NCI-H1417 treated with DMSO at 0.1 percent for 48 hours (cell line): ENCODE results near the gene ASPSCR1.

Experiments
- DNase-seq: peaks from one replicate; lab custom pipeline; 2025; lab: John Stamatoyannopoulos, UW

ASPSCR1 gene

GRCh38 chr17:81999976-82000802 lies 22.8 kb downstream of the ASPSCR1 start:
- no peak for DNase-seq

DNA sequence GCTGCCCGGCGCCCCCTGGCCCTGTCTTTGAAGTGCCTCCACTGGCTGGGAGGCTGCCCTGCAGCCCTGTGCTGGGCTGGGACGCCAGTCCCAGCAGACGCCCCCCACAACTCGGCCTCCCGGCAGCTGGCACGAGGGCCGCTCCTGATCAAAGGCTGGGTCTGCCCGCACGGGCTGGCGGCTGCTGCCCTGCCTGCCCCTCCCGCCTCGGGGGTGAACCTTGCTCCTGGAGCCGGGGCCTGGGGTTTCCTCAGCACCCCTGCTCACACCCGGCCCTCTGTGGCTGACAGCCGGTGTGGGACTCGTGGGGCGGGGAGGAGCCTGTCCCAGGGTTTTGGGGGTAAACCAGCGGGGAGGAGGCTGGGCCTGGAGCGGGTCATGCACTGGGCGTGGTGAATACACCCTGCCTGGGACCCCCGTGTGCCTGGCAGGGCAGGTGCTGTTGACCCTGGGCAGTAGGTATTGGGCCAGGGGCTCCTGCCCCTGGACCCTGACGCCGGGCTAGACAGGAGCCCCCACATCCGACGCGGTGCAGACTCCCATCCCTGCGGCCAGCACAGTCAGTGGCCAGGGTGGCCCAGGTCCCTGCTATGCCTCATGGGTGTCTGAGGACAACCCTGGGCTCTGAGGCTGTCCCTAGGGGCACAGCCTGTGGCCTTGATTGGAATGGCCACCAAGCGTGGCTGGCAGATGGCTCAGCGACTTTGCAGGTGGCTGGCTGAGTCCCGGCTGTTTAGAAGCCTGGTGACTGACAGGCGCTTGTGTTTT lies 23.6 kb downstream of the ASPSCR1 start:
- no peak for DNase-seq

DNA sequence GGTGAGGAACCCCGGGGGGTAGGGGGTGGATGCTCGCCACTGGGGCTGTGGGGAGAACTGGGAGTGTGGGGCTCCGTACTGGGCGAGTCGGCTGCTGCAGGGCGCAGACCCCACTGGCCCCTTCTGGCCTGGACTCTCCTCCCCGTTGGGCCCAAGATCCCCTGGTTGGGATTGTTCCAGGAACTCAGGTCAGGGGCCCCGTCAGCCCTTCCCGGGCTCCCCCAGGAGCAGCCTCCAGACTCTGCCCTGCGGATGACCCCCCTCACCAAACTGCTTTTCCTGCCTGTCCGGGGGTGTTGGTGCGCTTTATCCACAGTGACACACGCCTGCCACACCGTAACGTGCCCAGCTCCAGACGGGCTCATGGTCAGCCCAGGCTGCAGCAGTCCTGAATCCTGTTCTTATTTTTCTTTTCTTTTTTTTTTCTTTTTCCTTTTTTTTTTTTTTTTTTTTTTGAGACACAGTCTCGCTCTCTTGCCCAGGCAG lies 24.2 kb downstream of the ASPSCR1 start:
- DNase-seq = no peak

DNA sequence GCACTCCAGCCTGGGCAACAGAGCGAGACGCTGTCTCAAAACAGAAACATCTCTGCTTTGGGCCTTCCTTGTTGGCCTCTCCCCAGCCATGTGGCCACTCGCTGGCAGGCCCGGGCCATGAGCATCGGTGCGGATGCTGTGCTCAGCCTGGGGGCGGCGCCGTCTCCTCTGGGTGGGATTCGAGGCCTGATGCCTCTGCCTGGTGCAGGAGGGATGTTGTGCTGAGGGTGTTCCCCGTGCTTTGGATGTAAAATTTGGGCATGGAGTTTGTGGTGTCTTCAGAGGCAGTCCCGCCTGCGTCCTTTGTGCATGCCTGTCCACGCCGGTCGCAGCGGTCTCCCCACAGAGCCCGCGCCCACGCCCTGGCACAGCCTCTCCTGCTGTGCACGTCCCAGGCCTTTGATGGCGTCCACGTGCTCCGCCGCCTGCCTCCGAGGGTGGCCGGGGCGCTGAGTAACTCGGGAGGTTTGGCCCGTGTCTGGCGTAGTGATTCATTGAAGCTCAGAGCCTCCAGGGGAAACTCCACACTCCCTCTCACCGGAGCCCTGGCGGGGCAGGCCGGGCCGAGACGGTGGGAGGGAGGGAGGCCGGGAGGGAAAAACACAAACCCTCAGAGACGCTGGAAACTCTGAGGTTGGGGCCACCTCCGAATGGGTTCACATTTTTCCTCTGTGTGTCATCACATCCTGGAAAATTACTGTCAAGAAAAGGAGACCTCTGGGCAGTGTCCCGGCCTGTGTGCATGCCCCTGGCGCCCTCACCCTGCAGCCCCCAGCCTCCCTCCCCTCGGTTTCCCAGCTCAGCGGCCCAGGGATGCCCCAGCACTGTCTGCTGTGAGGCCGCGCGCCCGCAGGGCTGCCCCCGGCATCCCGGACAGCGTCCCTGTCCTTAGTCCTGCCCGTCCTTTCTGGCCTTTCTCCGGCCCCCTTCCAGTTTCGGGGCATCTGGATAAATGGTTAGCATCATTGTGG lies 26.3 kb downstream of the ASPSCR1 start:
- DNase-seq = no peak

- DNase-seq = no peak
Observed at GRCh38 chr17:82004517-82005455, 27.4 kb downstream of the ASPSCR1 start.

DNA sequence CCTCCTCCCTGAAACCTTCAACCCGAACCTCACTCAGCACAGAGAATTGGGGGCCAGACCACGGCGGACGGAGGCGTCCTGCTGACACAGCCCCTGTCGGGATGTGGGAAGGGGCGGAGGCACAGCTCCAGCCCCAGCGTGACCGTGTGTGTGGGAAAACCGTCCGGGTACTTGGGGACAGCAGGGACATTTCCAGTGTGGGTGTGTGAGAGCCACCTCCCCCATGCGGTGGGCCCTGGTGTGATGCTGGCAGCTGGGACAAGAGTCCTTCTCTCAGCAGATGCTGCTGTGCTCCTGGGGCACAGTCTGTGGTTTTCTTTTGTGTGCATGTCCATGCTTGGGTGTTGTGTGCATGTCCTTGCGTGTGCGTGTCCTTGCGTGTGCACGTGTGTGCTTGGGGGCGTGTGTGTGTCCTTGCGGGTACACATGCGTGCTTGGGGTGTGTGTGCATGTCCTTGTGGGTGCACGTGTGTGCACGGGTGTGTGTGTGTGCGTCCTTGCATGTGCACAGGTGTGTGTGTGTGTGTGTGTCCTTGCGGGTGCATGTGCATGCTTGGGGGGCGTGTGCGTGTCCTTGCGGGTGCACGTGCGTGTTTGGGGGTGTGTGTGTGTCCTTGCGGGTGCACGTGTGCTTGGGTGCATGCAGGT lies 28.4 kb downstream of the ASPSCR1 start:
- DNase-seq = no peak

DNA sequence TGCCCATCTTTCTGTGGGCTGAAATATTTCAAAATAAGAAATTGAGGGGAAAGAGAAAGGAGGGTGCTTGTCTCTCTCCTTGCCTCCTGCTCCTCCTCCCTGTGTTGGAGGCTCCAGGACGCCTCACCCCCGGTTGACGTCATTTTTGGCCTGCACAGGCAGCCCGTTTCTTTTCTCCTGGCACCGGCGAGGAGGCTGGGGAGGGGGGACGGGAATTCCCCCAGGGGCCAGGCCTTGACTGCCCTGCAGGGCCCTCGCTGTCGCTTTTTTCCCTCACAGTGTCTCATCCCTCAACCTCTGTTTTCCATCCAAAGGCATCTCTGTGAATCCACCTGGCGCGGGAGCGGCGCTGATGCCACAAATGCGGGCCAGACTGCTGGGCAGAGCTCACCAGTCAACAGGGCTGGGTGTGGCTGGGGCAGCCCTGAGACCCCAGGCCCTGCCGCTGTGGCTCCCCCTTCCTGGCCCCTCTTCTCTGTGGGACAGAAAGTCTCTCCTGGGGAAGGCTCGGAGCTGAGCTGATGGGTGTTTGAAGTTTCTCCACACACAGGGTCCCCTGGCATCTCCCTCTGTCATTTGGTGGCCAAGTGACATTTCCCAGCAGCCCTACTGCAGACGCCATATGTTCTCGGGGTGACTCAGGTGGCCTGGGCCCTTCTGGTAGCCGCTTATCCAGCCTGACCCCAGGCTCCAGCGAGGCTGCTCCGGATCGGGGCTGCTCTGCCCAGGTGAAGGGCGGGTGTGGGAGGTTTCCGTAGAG lies 29.2 kb downstream of the ASPSCR1 start:
- no peak for DNase-seq

DNA sequence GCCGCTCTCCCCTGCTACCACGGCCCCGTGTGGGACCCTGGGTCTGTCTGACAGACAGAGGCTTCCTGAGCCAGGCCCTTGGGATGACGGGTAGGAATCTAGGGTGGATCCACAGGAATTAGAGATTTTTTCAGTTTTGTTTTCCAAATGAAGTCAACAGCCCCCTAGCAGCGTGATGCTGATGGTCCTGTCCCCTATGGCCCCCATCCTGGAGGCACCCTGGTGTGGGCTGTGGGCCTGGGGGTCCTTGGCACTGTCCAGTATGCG lies 29.7 kb downstream of the ASPSCR1 start:
- no peak for DNase-seq

- no peak for DNase-seq
Observed at GRCh38 chr17:82007495-82008257, 30.2 kb downstream of the ASPSCR1 start.

GRCh38 chr17:82008258-82008940 lies 31.0 kb downstream of the ASPSCR1 start:
- DNase-seq = no peak

- no peak for DNase-seq
Observed at GRCh38 chr17:82008941-82009405, 31.5 kb downstream of the ASPSCR1 start.

- no peak for DNase-seq
Observed at GRCh38 chr17:82009413-82009812, 32.0 kb downstream of the ASPSCR1 start.

- DNase-seq = no peak
Observed at GRCh38 chr17:82010575-82011525, 33.4 kb downstream of the ASPSCR1 start.

DNA sequence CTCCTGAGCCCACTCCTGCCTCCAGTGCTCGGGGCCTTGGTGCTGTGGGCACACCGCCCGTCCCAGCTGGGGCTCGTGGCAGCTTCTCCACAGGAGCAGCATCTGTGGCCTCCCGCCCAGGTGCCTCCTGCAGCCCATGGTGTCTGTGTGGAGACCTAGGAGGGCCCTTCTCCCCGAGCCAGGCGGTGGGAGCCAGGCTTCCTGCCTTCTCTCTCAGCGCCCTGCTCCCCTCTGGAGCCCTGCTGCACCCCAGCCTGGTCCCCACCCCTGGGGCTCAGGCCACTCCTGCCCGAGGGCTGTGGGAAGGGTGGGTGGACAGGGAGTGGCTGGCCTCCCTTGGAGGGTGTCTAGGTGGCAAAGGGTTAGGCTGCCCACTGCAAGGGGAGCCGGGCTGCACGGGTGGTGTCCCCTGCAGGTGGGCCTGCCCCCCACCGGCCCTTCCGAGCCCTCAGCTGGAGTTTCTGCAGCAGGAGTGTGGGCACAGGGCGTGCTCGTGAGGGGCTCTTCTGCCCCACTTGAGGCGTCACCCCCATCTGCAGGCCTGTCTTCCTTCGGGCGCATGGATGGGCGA lies 34.3 kb downstream of the ASPSCR1 start:
- no peak for DNase-seq

GRCh38 chr17:82012261-82012639 lies 34.8 kb downstream of the ASPSCR1 start:
- DNase-seq = no peak

DNA sequence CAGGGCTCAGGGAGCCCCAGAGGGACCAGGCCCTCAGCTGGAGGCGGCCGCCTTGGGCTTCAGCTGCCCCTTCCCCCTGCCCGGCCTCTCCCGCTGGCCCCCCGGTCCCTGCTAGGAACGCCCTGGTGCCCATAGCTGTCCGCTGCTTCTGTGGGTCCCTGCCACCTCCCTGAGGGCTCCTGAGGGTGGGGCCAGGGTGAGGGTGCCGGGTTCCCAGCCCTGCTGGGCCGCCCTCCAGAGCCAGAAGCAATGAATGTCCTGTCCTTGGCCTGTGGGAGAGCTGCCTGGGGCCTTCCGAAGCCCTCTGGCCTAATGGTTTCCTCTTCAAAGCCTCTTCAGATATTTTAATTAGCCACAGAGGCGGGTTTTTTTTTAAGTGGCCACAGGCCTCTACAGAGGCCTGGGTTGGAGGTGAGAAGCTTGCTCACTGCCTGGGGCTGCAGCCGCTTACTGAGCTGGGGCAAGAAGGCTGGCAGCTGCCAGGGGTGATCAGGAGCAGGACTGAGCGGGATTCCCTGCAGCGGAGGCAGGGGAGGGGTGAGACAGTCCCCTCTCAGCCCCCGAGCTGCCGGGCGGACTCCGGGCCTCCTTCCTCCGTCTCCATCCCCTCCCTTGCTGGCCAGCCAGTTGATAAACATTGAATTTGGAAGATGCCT lies 35.3 kb downstream of the ASPSCR1 start:
- no peak for DNase-seq
